Liver (tissue), 9 donors: ENCODE results near the gene XPNPEP1. TPM values are rescaled to one million over a fixed set of nuclear protein-coding genes. Genes with fewer than 3 reads are reported as not detected.

Experiments
- DNase-seq: peaks from one replicate; pipeline ENCODE4 v3.0.0-alpha.2; 2017; ENCODE audit warnings: low spot score
- H3K27ac ChIP-seq, 2 donors: one replicate each; pipeline ENCODE4 v1.7.0; 2013; ENCODE audit warnings: inconsistent platforms in 2 of 2, low read length in 2 of 2, control low read depth in 1 of 2, low read depth in 1 of 2, mild to moderate bottlenecking in 1 of 2
- H3K27me3 ChIP-seq, 4 donors: one replicate each; pipeline versions ENCODE4 v1.6.1 to v1.7.0; 2013; ENCODE audit warnings: low read length in 3 of 4, inconsistent platforms in 1 of 4, mild to moderate bottlenecking in 1 of 4, moderate library complexity in 1 of 4; ENCODE audit not compliant: control insufficient read depth in 4 of 4, insufficient read depth in 4 of 4
- H3K36me3 ChIP-seq, 4 donors: one replicate each; pipeline versions ENCODE4 v1.6.1 to v1.7.0; 2013; ENCODE audit warnings: low read length in 3 of 4, mild to moderate bottlenecking in 3 of 4, low read depth in 1 of 4, moderate library complexity in 1 of 4; ENCODE audit not compliant: control insufficient read depth in 4 of 4, insufficient read depth in 3 of 4
- H3K4me1 ChIP-seq, 4 donors: one replicate each; pipeline versions ENCODE4 v1.6.1 to v1.7.0; 2013; ENCODE audit warnings: low read length in 3 of 4, mild to moderate bottlenecking in 3 of 4, moderate library complexity in 1 of 4; ENCODE audit not compliant: control insufficient read depth in 4 of 4, insufficient read depth in 4 of 4
- H3K4me3 ChIP-seq, 3 donors: one replicate each; pipeline versions ENCODE4 v1.6.1 to v1.7.0; 2013; ENCODE audit warnings: low read length in 3 of 3, control low read depth in 1 of 3, low read depth in 1 of 3, mild to moderate bottlenecking in 1 of 3
- H3K9ac ChIP-seq, 2 donors: one replicate each; pipeline ENCODE4 v1.7.0; 2013; ENCODE audit warnings: low read length in 2 of 2, mild to moderate bottlenecking in 2 of 2, moderate library complexity in 2 of 2, control low read depth in 1 of 2, low read depth in 1 of 2
- H3K9me3 ChIP-seq, 4 donors: one replicate each; pipeline versions ENCODE4 v1.6.1 to v1.7.0; 2013; ENCODE audit warnings: low read length in 3 of 4; ENCODE audit not compliant: control insufficient read depth in 4 of 4
- ATF3 ChIP-seq: IDR thresholded peaks from 2 replicates; pipeline ENCODE4 v1.6.1; 2016; ENCODE audit warnings: antibody characterized with exemption
- CTCF ChIP-seq: fragments of 150-350 bp; IDR thresholded peaks from 2 replicates; pipeline ENCODE4 v1.5.1; 2017; ENCODE audit warnings: improper control_type of control experiment, low read depth, low read length; ENCODE audit not compliant: missing input control
- EGR1 ChIP-seq, 2 donors: IDR thresholded peaks; 2 replicates each; pipeline ENCODE4 v1.6.1; 2016 to 2018; ENCODE audit warnings: antibody characterized with exemption in 2 of 2, low read depth in 2 of 2
- FOXA1 ChIP-seq: IDR thresholded peaks from 2 replicates; pipeline ENCODE4 v1.6.1; 2016; ENCODE audit warnings: antibody characterized with exemption
- FOXA2 ChIP-seq: IDR thresholded peaks from 2 replicates; pipeline ENCODE4 v1.6.1; 2016; ENCODE audit warnings: antibody characterized with exemption
- GABPA ChIP-seq, 2 donors: IDR thresholded peaks in 1 of 2; conservative IDR thresholded peaks in 1 of 2; 2 replicates each; pipeline ENCODE4 v1.6.1; 2016; ENCODE audit warnings: antibody characterized with exemption in 2 of 2, mild to moderate bottlenecking in 1 of 2, moderate library complexity in 1 of 2
- HNF4A ChIP-seq, 2 donors: conservative IDR thresholded peaks; 2 replicates each; pipeline ENCODE4 v1.6.1; 2016; ENCODE audit warnings: antibody characterized with exemption in 2 of 2, mild to moderate bottlenecking in 2 of 2
- HNF4G ChIP-seq: IDR thresholded peaks from 2 replicates; pipeline ENCODE4 v1.6.1; 2016; ENCODE audit warnings: antibody characterized with exemption
- JUND ChIP-seq, 2 donors: IDR thresholded peaks; 2 replicates each; pipeline ENCODE4 v1.6.1; 2016; ENCODE audit warnings: antibody characterized with exemption in 2 of 2
- MAX ChIP-seq: IDR thresholded peaks from 2 replicates; pipeline ENCODE4 v1.6.1; 2016; ENCODE audit warnings: antibody characterized with exemption
- NR2F2 ChIP-seq: IDR thresholded peaks from 2 replicates; pipeline ENCODE4 v1.6.1; 2016; ENCODE audit warnings: antibody characterized with exemption
- RAD21 ChIP-seq, 2 donors: IDR thresholded peaks; 2 replicates each; pipeline ENCODE4 v1.6.1; 2016; ENCODE audit warnings: antibody characterized with exemption in 2 of 2, mild to moderate bottlenecking in 2 of 2
- REST ChIP-seq: IDR thresholded peaks from 2 replicates; pipeline ENCODE4 v1.6.1; 2016; ENCODE audit warnings: antibody characterized with exemption, mild to moderate bottlenecking
- RXRA ChIP-seq, 2 donors: IDR thresholded peaks; 2 replicates each; pipeline ENCODE4 v1.6.1; 2017 to 2018; ENCODE audit warnings: antibody characterized with exemption in 2 of 2, mild to moderate bottlenecking in 1 of 2
- SP1 ChIP-seq: IDR thresholded peaks from 2 replicates; pipeline ENCODE4 v1.6.1; 2018; ENCODE audit warnings: antibody characterized with exemption, mild to moderate bottlenecking
- TAF1 ChIP-seq: conservative IDR thresholded peaks from 2 replicates; pipeline ENCODE4 v1.6.1; 2016; ENCODE audit warnings: antibody characterized with exemption, mild to moderate bottlenecking
- YY1 ChIP-seq: IDR thresholded peaks from 2 replicates; pipeline ENCODE4 v1.6.1; 2016; ENCODE audit warnings: antibody characterized with exemption, mild to moderate bottlenecking
- WGBS: extraction: QIAGEN DNeasy Blood & Tissue Kit; methylation state at CpG from one replicate; pipeline ENCODE4 v1.1.7; 2013; 5-methylcytosine and 5-hydroxymethylcytosine counted together
- polyA plus RNA-seq, 2 donors: library from polyadenylated mRNA; stranded (reverse) in 1 of 2; unstranded in 1 of 2; fragments of 200-250 nt in 1 of 2; fragments of >200 nt in 1 of 2; fragmentation: Nextera tagmentation in 1 of 2; extraction: Ambion mirVana in 1 of 2; gene quantifications; one replicate each; pipeline versions ENCODE4 v1.2.1 to v1.2.3, GENCODE V29; 2013 to 2015
- total RNA-seq, 2 donors: library from RNA; depleted of rRNA; stranded (reverse); fragments of >200 nt; gene quantifications; one replicate each; pipeline ENCODE4 v1.2.3, GENCODE V29; 2014
- donor health status: healthy.
- donor health status: healthy.
- donor health status: healthy.
- donor health status: healthy.
- donor health status: healthy.

The XPNPEP1 gene
- total and polyA plus RNA-seq, 4 donors = 9.1 to 38.1 (median 27.3) TPM

GRCh38 chr10:109862041-109862440, 61.3 kb downstream of the XPNPEP1 start:
- H3K9ac ChIP-seq = no peak overlapping the region
- no peaks in the 10 kb centered on the region for H3K4me1 ChIP-seq
- no peaks in the 10 kb centered on the region for H3K9me3 ChIP-seq
- H3K27me3 ChIP-seq = no peaks in the 10 kb centered on the region
- 69% methylated on average over 6 of the region's 6 CpGs for WGBS
- H3K36me3 ChIP-seq = peaks cover 1 to 24% (median 14%) of the 10 kb centered on the region in 4 donors
- no peak overlapping the region for H3K4me3 ChIP-seq
- DNase-seq = no peak
- H3K27ac ChIP-seq = no peak overlapping the region
- TF ChIP-seq YY1 = no peak

GRCh38 chr10:109861081-109861480, 62.2 kb downstream of the XPNPEP1 start:
- Histone ChIP-seq H3K4me3 (no peak overlapping the region), H3K4me1 (no peaks in the 10 kb centered on the region), H3K27me3 (no peaks in the 10 kb centered on the region), H3K27ac (no peak overlapping the region), H3K9ac (no peak overlapping the region), H3K9me3 (no peaks in the 10 kb centered on the region), H3K36me3 (peaks cover 1 to 20% (median 14%) of the 10 kb centered on the region in 4 donors)
- WGBS = 88% methylated on average over 4 of the region's 4 CpGs
- no peak for TF ChIP-seq JUND (IDR thresholded peaks at IDR 0.05)
- no peak for TF ChIP-seq HNF4G
- no peak for TF ChIP-seq EGR1 (IDR thresholded peaks at IDR 0.05; ENCODE audit: low read depth in 2 of 2)
- TF ChIP-seq TAF1 = no peak
- TF ChIP-seq NR2F2 = no peak
- no peak for TF ChIP-seq REST
- no peak for TF ChIP-seq FOXA2
- TF ChIP-seq ATF3 = no peak
- TF ChIP-seq CTCF = no peak
- TF ChIP-seq FOXA1 = no peak
- TF ChIP-seq HNF4A (conservative IDR thresholded peaks at IDR 0.05) = no peak
- no peak for TF ChIP-seq MAX
- no peak for TF ChIP-seq GABPA (IDR thresholded peaks at IDR 0.05 in 1 of 2, conservative IDR thresholded peaks at IDR 0.05 in 1 of 2)
- no peak for TF ChIP-seq RAD21 (IDR thresholded peaks at IDR 0.05)
- TF ChIP-seq YY1 = no peak
- TF ChIP-seq RXRA (IDR thresholded peaks at IDR 0.05) = no peak
- no peak for TF ChIP-seq SP1
- no peak for DNase-seq
